Trophoblast cell (in vitro differentiated cells and primary cell): ENCODE measurements around the gene DYNC1I2.

Experiments used
- DNase-seq, 2 donors: peaks; one replicate each; pipeline ENCODE4 v3.0.0-alpha.2; 2016
- H2AFZ ChIP-seq: 2 replicates; pipeline ENCODE4 v1.6.1; 2013; ENCODE audit warnings: low read length, moderate library complexity, mild to moderate bottlenecking; ENCODE audit not compliant: insufficient read depth, poor library complexity
- H2AK5ac ChIP-seq: 2 replicates; pipeline ENCODE4 v1.6.1; 2013; ENCODE audit warnings: mild to moderate bottlenecking, low read length
- H2BK120ac ChIP-seq: 2 replicates; pipeline ENCODE4 v1.6.1; 2013; ENCODE audit warnings: low read length, mild to moderate bottlenecking, moderate library complexity; ENCODE audit not compliant: insufficient read depth, poor library complexity
- H2BK12ac ChIP-seq: 2 replicates; pipeline ENCODE4 v1.6.1; 2013; ENCODE audit warnings: mild to moderate bottlenecking, low read length, moderate library complexity
- H2BK5ac ChIP-seq: 2 replicates; pipeline ENCODE4 v1.6.1; 2013; ENCODE audit warnings: low read length, low read depth, moderate library complexity, mild to moderate bottlenecking; ENCODE audit not compliant: poor library complexity
- H3K14ac ChIP-seq: 2 replicates; pipeline ENCODE4 v1.6.1; 2013; ENCODE audit warnings: mild to moderate bottlenecking, low read length
- H3K18ac ChIP-seq: 2 replicates; pipeline ENCODE4 v1.6.1; 2013; ENCODE audit warnings: mild to moderate bottlenecking, low read length
- H3K23ac ChIP-seq: 2 replicates; pipeline ENCODE4 v1.6.1; 2013; ENCODE audit warnings: low read length
- H3K27ac ChIP-seq: 2 replicates; pipeline ENCODE4 v1.5.1; 2013; ENCODE audit warnings: low read depth, mild to moderate bottlenecking, inconsistent platforms, low read length, moderate library complexity
- H3K27me3 ChIP-seq: 2 replicates; pipeline ENCODE4 v1.6.1; 2013; ENCODE audit warnings: inconsistent platforms, mild to moderate bottlenecking, low read length, moderate library complexity; ENCODE audit not compliant: insufficient read depth
- H3K36me3 ChIP-seq, 2 experiments: 1 replicate in 1 of 2; 2 replicates in 1 of 2; pipeline ENCODE4 v1.6.1; 2013; ENCODE audit warnings: low read length in 2 of 2, mild to moderate bottlenecking in 2 of 2, moderate library complexity in 1 of 2; ENCODE audit not compliant: insufficient read depth in 2 of 2, control insufficient read depth in 1 of 2
- H3K4ac ChIP-seq: 2 replicates; pipeline ENCODE4 v1.6.1; 2013; ENCODE audit warnings: low read depth, mild to moderate bottlenecking, low read length, moderate library complexity
- H3K4me1 ChIP-seq, 2 experiments: 1 replicate in 1 of 2; 2 replicates in 1 of 2; pipeline ENCODE4 v1.6.1; 2013; ENCODE audit warnings: low read length in 2 of 2, mild to moderate bottlenecking in 2 of 2, moderate library complexity in 1 of 2; ENCODE audit not compliant: insufficient read depth in 2 of 2, control insufficient read depth in 1 of 2
- H3K4me2 ChIP-seq: 2 replicates; pipeline ENCODE4 v1.6.1; 2013; ENCODE audit warnings: inconsistent platforms, mild to moderate bottlenecking, low read length, moderate library complexity
- H3K4me3 ChIP-seq: 2 replicates; pipeline ENCODE4 v1.5.1; 2013; ENCODE audit warnings: mild to moderate bottlenecking, low read depth, low read length, inconsistent platforms
- H3K79me1 ChIP-seq: one replicate; pipeline ENCODE4 v1.6.1; 2013; ENCODE audit warnings: low read length
- H3K79me2 ChIP-seq: 2 replicates; pipeline ENCODE4 v1.6.1; 2013; ENCODE audit warnings: low read length, mild to moderate bottlenecking; ENCODE audit not compliant: control insufficient read depth, insufficient read depth, poor library complexity
- H3K9ac ChIP-seq: 2 replicates; pipeline ENCODE4 v1.6.1; 2013; ENCODE audit warnings: mild to moderate bottlenecking, low read length
- H3K9me3 ChIP-seq: 2 replicates; pipeline ENCODE4 v1.6.1; 2013; ENCODE audit warnings: low read depth, mild to moderate bottlenecking, control low read depth, inconsistent platforms, low read length; ENCODE audit not compliant: insufficient read depth
- H4K12ac ChIP-seq: 2 replicates; pipeline ENCODE4 v1.6.1; 2013; ENCODE audit warnings: low read depth, mild to moderate bottlenecking, low read length, moderate library complexity
- H4K8ac ChIP-seq: 2 replicates; pipeline ENCODE4 v1.6.1; 2013; ENCODE audit warnings: low read depth, mild to moderate bottlenecking, low read length, moderate library complexity
- H4K91ac ChIP-seq: one replicate; pipeline ENCODE4 v1.6.1; 2013; ENCODE audit warnings: low read depth, mild to moderate bottlenecking, low read length, moderate library complexity
- WGBS: extraction: QIAGEN DNeasy Blood & Tissue Kit; methylation state at CpG from one replicate; pipeline ENCODE4 v1.1.7; 2013; ENCODE audit warnings: missing lambda C conversion rate; ENCODE audit not compliant: insufficient read length, insufficient coverage; ENCODE audit errors: extremely low coverage; 5-methylcytosine and 5-hydroxymethylcytosine counted together

Gene DYNC1I2

GRCh38 chr2:171789956-171790355, 102.7 kb downstream of the DYNC1I2 start:
- H3K79me2 ChIP-seq: no peaks in the 10 kb centered on the region
- peaks cover 3% of the 10 kb centered on the region for H3K79me1 ChIP-seq
- H3K14ac ChIP-seq: no peak overlapping the region
- H3K27me3 ChIP-seq: no peaks in the 10 kb centered on the region
- no peak overlapping the region for H3K4ac ChIP-seq
- no peak overlapping the region for H3K18ac ChIP-seq
- WGBS: no CpG with 5 or more reads among the region's 6 CpGs
- no peak overlapping the region for H2BK12ac ChIP-seq
- H4K12ac ChIP-seq: no peak overlapping the region
- H2BK5ac ChIP-seq: no peak overlapping the region
- H3K23ac ChIP-seq: no peak overlapping the region
- H3K27ac ChIP-seq: no peak overlapping the region
- H3K9ac ChIP-seq: no peak overlapping the region
- no peak overlapping the region for H3K4me2 ChIP-seq
- H3K4me3 ChIP-seq: no peak overlapping the region
- H2BK120ac ChIP-seq: no peak overlapping the region
- no peak for DNase-seq
- peaks cover 0 to 3% of the 10 kb centered on the region in 2 experiments for H3K36me3 ChIP-seq
- H3K4me1 ChIP-seq: peaks cover 6 to 10% of the 10 kb centered on the region in 2 experiments
- H2AFZ ChIP-seq: no peak overlapping the region
- no peak overlapping the region for H2AK5ac ChIP-seq
- no peak overlapping the region for H4K8ac ChIP-seq
- no peaks in the 10 kb centered on the region for H3K9me3 ChIP-seq
- no peak overlapping the region for H4K91ac ChIP-seq

DNA sequence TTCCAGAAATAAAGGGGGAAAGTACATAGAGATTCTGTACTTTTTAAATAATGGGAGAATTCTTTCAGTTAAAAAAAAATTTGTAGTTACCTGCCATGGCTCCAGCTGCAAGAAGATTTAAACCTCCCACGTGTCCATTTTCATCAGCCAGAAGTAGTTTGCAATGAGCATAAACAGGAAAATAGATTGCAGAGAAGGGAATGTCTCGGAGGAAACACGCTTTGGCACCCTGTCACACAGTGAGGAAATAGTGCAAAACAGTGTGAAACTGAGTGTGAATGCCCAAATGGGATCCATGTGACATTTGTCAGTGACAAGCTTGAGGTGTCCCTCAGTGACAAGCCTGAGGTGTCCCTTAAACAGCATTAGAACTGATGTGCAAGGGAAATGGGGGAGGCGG, 104.1 kb downstream of the DYNC1I2 start:
- H4K8ac ChIP-seq: no peak overlapping the region
- peaks cover 4% of the 10 kb centered on the region for H3K79me1 ChIP-seq
- no CpG with 5 or more reads among the region's 4 CpGs for WGBS
- DNase-seq: no peak
- H4K12ac ChIP-seq: no peak overlapping the region
- no peak overlapping the region for H2AFZ ChIP-seq
- no peaks in the 10 kb centered on the region for H3K27me3 ChIP-seq
- H3K18ac ChIP-seq: no peak overlapping the region
- H3K4me2 ChIP-seq: no peak overlapping the region
- H3K27ac ChIP-seq: no peak overlapping the region
- no peak overlapping the region for H2BK5ac ChIP-seq
- no peak overlapping the region for H3K23ac ChIP-seq
- H3K4me3 ChIP-seq: no peak overlapping the region
- H4K91ac ChIP-seq: peak overlapping the region; percentile 30
- no peak overlapping the region for H3K9ac ChIP-seq
- H3K79me2 ChIP-seq: no peaks in the 10 kb centered on the region
- H3K36me3 ChIP-seq: no peaks in the 10 kb centered on the region
- H3K4me1 ChIP-seq: peaks cover 7 to 15% of the 10 kb centered on the region in 2 experiments
- no peak overlapping the region for H3K4ac ChIP-seq
- H2BK12ac ChIP-seq: no peak overlapping the region
- no peak overlapping the region for H2BK120ac ChIP-seq
- no peaks in the 10 kb centered on the region for H3K9me3 ChIP-seq
- H2AK5ac ChIP-seq: no peak overlapping the region
- H3K14ac ChIP-seq: no peak overlapping the region

DNA sequence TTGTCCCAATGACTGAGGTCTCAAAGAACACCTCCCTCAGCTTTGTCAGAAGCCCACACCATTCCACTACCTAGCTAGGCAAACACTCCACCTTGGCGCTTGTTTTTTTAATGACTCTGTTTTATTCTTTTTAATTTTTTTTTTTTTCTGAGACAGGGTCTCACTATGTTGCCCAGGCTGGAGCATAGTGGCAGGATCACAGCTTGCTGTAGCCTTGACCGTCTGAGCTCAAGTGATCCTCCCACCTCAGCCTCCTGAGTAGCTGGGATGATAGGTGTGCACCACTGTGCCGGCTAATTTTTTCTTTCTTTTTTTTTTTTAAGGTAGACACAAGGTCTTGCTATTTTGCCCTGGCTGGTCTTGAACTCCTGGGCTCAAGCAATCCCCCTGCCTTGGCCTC, 104.9 kb downstream of the DYNC1I2 start:
- H3K27me3 ChIP-seq: no peaks in the 10 kb centered on the region
- no peak overlapping the region for H3K27ac ChIP-seq
- peaks cover 4% of the 10 kb centered on the region for H3K79me1 ChIP-seq
- H3K14ac ChIP-seq: no peak overlapping the region
- H3K4me1 ChIP-seq: peaks cover 7 to 15% of the 10 kb centered on the region in 2 experiments
- H3K36me3 ChIP-seq: no peaks in the 10 kb centered on the region
- no peak overlapping the region for H4K12ac ChIP-seq
- no peak overlapping the region for H3K9ac ChIP-seq
- no peak overlapping the region for H3K23ac ChIP-seq
- H4K91ac ChIP-seq: no peak overlapping the region
- no peak overlapping the region for H2BK12ac ChIP-seq
- H2BK120ac ChIP-seq: no peak overlapping the region
- no peak overlapping the region for H3K4ac ChIP-seq
- WGBS: no CpG with 5 or more reads among the region's 3 CpGs
- no peaks in the 10 kb centered on the region for H3K9me3 ChIP-seq
- no peaks in the 10 kb centered on the region for H3K79me2 ChIP-seq
- H2AK5ac ChIP-seq: no peak overlapping the region
- no peak for DNase-seq
- no peak overlapping the region for H3K4me2 ChIP-seq
- no peak overlapping the region for H3K4me3 ChIP-seq
- no peak overlapping the region for H2BK5ac ChIP-seq
- no peak overlapping the region for H2AFZ ChIP-seq
- no peak overlapping the region for H3K18ac ChIP-seq
- no peak overlapping the region for H4K8ac ChIP-seq

GRCh38 chr2:171792886-171793580, 105.8 kb downstream of the DYNC1I2 start:
- Histone ChIP-seq H3K14ac (no peak overlapping the region), H4K12ac (no peak overlapping the region), H3K36me3 (no peaks in the 10 kb centered on the region), H4K91ac (no peak overlapping the region), H2BK12ac (no peak overlapping the region), H3K27me3 (no peaks in the 10 kb centered on the region), H2AK5ac (no peak overlapping the region), H2BK120ac (no peak overlapping the region), H3K9me3 (no peaks in the 10 kb centered on the region), H3K23ac (no peak overlapping the region), H3K4me2 (no peak overlapping the region), H4K8ac (no peak overlapping the region), H2BK5ac (no peak overlapping the region), H3K4ac (no peak overlapping the region), H3K18ac (no peak overlapping the region), H3K79me2 (no peaks in the 10 kb centered on the region), H3K4me3 (no peak overlapping the region), H2AFZ (no peak overlapping the region), H3K4me1 (peaks cover 7 to 15% of the 10 kb centered on the region in 2 experiments), H3K79me1 (peaks cover 4% of the 10 kb centered on the region), H3K27ac (no peak overlapping the region), H3K9ac (no peak overlapping the region)
- no CpG with 5 or more reads among the region's 4 CpGs for WGBS
- DNase-seq: no peak
